DMS153 treated with DMSO at 0.1 percent for 48 hours (cell line): ENCODE data around the gene LDLRAD4.

Experiments used
- DNase-seq: peaks from one replicate; lab custom pipeline; 2025; ENCODE audit not compliant: unreplicated experiment; lab: John Stamatoyannopoulos, UW

The LDLRAD4 gene

GRCh38 chr18:13218368-13218991 is at the start of gene LDLRAD4:
TSS of gene LDLRAD4 (plus strand) at chr18:13218760.
- DNase-seq: no peak

GRCh38 chr18:13173578-13174145 is 44.9 kb upstream of the LDLRAD4 start:
- DNase-seq: no peak

GRCh38 chr18:13175266-13175665 is 43.3 kb upstream of the LDLRAD4 start:
- DNase-seq: no peak

- no peak for DNase-seq
These were observed 42.8 kb upstream of the LDLRAD4 start for GRCh38 chr18:13175754-13176210.

GRCh38 chr18:13176847-13177246 is 41.7 kb upstream of the LDLRAD4 start:
- DNase-seq: no peak

GRCh38 chr18:13178197-13178596 is 40.4 kb upstream of the LDLRAD4 start:
- DNase-seq: no peak

- no peak for DNase-seq
These were observed 39.6 kb upstream of the LDLRAD4 start for GRCh38 chr18:13178976-13179375.

GRCh38 chr18:13179566-13180113 is 38.9 kb upstream of the LDLRAD4 start:
- DNase-seq: no peak

GRCh38 chr18:13180614-13181375 is 37.8 kb upstream of the LDLRAD4 start:
- DNase-seq: no peak

GRCh38 chr18:13181765-13182164 is 36.8 kb upstream of the LDLRAD4 start:
- no peak for DNase-seq

GRCh38 chr18:13183359-13183758 is 35.2 kb upstream of the LDLRAD4 start:
- DNase-seq: no peak

GRCh38 chr18:13183790-13184189 is 34.8 kb upstream of the LDLRAD4 start:
- no peak for DNase-seq

- no peak for DNase-seq
These were observed 34.2 kb upstream of the LDLRAD4 start for GRCh38 chr18:13184396-13184795.

GRCh38 chr18:13185675-13186198 is 32.8 kb upstream of the LDLRAD4 start:
- no peak for DNase-seq

- no peak for DNase-seq
These were observed 31.9 kb upstream of the LDLRAD4 start for GRCh38 chr18:13186687-13187086.

GRCh38 chr18:13187498-13187897 is 31.1 kb upstream of the LDLRAD4 start:
- DNase-seq: no peak

- DNase-seq: no peak
These were observed 27.5 kb upstream of the LDLRAD4 start for GRCh38 chr18:13191031-13191430.

GRCh38 chr18:13191779-13192178 is 26.8 kb upstream of the LDLRAD4 start:
- DNase-seq: no peak

GRCh38 chr18:13192970-13193369 is 25.6 kb upstream of the LDLRAD4 start:
- no peak for DNase-seq

GRCh38 chr18:13194239-13194638 is 24.3 kb upstream of the LDLRAD4 start:
- DNase-seq: no peak

- no peak for DNase-seq
These were observed 19.9 kb upstream of the LDLRAD4 start for GRCh38 chr18:13198701-13199100.

GRCh38 chr18:13199169-13199568 is 19.4 kb upstream of the LDLRAD4 start:
- DNase-seq: no peak
